Measurements from ENCODE around the gene UNKL.
A peak's percentile ranks its signal among the peaks of the same experiment; 100 is the strongest.

The UNKL gene

DNA sequence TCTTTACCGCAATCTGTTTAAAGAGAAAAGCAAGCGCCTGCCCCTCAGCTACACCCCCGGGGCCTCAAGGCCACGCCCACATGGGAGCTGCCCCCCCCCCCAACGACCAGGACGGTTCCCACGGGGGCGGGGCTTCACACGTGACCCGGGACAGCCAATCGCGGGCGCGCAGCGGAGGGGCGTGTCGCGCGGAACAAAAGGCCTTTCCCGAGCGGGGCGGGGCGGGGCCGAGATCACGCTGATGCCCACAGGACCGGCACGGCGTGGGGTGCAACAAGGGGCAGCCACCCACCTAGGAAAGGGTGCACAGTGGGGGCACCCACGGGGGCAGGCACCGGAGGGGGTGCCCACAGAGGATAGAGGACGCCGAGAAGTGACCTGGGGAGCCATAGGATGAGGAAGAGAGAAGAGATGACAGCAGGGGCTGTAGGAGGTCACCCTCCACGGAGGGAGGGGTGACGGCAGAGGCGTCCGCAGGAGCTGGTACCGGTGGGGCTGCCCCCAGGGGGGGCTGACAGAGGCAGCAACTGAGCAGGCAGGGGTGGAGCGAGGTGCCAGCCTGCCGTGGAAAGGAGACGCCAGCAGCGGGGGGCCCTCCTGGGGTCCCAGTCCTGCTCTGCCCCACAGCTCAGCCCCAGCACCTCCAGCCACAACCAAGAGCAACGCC is 6.2 kb downstream of the UNKL start:
- Histone ChIP-seq H3K27me3 (ENCODE audit: control insufficient read depth in 1 of 2, insufficient read depth in 2 of 2, low read length in 2 of 2) (no peaks in the 10 kb centered on the region), H3K9ac (ENCODE audit: low read length) (no peak overlapping the region), H3K27ac (ENCODE audit: low read depth, low read length) (peak overlapping the region; percentile 58), H3K36me3 (ENCODE audit: insufficient read depth, low read length) (peaks cover 9% of the 10 kb centered on the region), H3K4me1 (ENCODE audit: insufficient read depth, low read length) (peaks cover 6% of the 10 kb centered on the region), H3K9me3 (ENCODE audit: low read length) (no peaks in the 10 kb centered on the region), H3K4me3 (ENCODE audit: low read depth in 1 of 2, low read length in 2 of 2) (peak overlapping the region; percentile 32 to 56)

DNA sequence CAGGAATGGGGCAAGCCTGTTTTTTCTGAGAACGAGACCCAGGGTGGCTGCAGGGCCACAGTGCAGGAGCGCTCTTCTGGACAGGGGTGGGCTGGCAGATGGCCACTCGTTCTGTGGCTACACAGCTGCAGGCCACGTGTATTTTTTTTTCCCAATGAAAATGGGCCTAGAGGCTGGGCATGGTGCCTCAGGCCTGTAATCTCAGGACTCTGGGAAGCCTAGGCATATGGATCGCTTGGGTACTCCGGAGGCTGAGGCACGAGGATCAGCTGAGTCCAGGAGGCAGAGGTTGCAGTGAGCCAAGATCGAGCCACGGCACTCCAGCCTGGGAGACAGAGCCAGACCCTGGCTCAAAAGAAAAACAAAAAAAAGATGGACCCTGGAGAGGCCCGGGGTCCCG is 6.8 kb downstream of the UNKL start:
- Histone ChIP-seq H3K9ac (ENCODE audit: low read length) (no peak overlapping the region), H3K36me3 (ENCODE audit: insufficient read depth, low read length) (peaks cover 7% of the 10 kb centered on the region), H3K27me3 (ENCODE audit: control insufficient read depth in 1 of 2, insufficient read depth in 2 of 2, low read length in 2 of 2) (no peaks in the 10 kb centered on the region), H3K4me1 (ENCODE audit: insufficient read depth, low read length) (peaks cover 6% of the 10 kb centered on the region), H3K9me3 (ENCODE audit: low read length) (no peaks in the 10 kb centered on the region), H3K4me3 (ENCODE audit: low read depth in 1 of 2, low read length in 2 of 2) (peak overlapping the region in 1 of 2 donors; percentile 56), H3K27ac (ENCODE audit: low read depth, low read length) (peak overlapping the region; percentile 58)

DNA sequence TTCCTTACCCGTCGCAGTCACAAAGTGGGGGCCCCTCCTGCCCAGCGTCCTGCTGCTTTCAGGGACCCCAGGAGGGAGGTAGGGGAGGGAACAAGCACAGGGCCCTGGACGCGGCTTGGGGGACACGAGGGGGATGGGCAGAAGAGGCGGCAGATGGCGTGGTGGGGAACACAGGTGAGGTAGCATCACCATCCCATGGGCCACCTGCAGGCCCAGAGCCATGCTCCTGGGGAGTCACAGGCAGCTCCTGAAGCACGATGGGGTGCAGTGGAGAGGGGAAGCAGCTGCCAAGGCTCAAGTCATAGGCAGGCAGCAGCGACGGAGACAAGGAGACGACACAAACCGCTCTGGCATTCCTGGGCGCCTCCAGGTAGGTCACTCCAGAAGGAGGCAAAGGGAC is 10.8 kb downstream of the UNKL start:
- no peaks in the 10 kb centered on the region for H3K9me3 ChIP-seq (ENCODE audit: low read length)
- no peak overlapping the region for H3K9ac ChIP-seq (ENCODE audit: low read length)
- H3K27me3 ChIP-seq (ENCODE audit: control insufficient read depth in 1 of 2, insufficient read depth in 2 of 2, low read length in 2 of 2), result no peaks in the 10 kb centered on the region
- H3K4me1 ChIP-seq (ENCODE audit: insufficient read depth, low read length), result peaks cover 6% of the 10 kb centered on the region
- H3K36me3 ChIP-seq (ENCODE audit: insufficient read depth, low read length), result peaks cover 31% of the 10 kb centered on the region
- H3K27ac ChIP-seq (ENCODE audit: low read depth, low read length), result no peak overlapping the region
- H3K4me3 ChIP-seq (ENCODE audit: low read depth in 1 of 2, low read length in 2 of 2), result no peak overlapping the region

DNA sequence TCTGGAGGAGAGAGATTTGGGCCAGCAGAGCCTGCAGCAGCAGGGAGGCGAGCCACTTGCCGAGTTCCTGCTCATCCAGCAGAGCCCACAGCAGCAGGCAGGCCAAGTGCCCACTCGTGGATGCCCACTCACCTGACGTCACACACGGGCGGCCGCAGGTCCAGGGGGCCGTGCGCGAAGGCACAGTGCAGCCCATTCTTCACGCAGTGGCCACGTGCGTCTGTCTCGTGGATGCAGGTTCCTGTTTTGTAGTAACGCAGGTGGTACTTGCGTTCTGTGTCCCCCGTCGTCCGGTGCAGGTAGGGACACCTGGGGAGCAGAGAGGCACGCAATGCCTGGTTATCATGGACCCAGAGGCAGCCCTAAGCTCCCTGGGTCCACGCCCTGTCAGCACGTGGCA is 11.5 kb downstream of the UNKL start:
- no peak overlapping the region for H3K9ac ChIP-seq (ENCODE audit: low read length)
- H3K27me3 ChIP-seq (ENCODE audit: control insufficient read depth in 1 of 2, insufficient read depth in 2 of 2, low read length in 2 of 2), result no peaks in the 10 kb centered on the region
- no peak overlapping the region for H3K27ac ChIP-seq (ENCODE audit: low read depth, low read length)
- H3K9me3 ChIP-seq (ENCODE audit: low read length), result no peaks in the 10 kb centered on the region
- H3K36me3 ChIP-seq (ENCODE audit: insufficient read depth, low read length), result peaks cover 38% of the 10 kb centered on the region
- no peak overlapping the region for H3K4me3 ChIP-seq (ENCODE audit: low read depth in 1 of 2, low read length in 2 of 2)
- H3K4me1 ChIP-seq (ENCODE audit: insufficient read depth, low read length), result peaks cover 6% of the 10 kb centered on the region

DNA sequence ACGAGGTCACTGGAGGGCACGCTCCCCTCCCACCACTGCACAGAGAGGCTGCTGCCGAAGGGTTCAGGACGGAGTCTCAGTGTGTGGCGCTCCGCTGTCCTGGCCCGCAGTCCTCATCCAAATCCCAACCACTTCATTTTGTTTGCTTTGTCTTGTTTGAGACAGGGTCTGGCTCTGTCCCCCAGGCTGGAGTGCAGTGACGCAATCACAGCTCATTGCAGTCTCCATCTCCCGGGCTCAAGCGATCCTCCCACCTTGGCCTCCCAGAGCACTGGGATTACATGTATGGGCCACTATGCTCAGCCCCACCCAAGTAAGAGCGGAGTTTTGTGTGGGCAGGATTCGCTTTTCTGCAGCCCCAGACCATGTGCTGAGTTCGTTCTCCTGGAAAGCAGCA is 12.7 kb downstream of the UNKL start:
- no peaks in the 10 kb centered on the region for H3K27me3 ChIP-seq (ENCODE audit: control insufficient read depth in 1 of 2, insufficient read depth in 2 of 2, low read length in 2 of 2)
- no peak overlapping the region for H3K27ac ChIP-seq (ENCODE audit: low read depth, low read length)
- H3K9me3 ChIP-seq (ENCODE audit: low read length), result no peaks in the 10 kb centered on the region
- H3K36me3 ChIP-seq (ENCODE audit: insufficient read depth, low read length), result peaks cover 42% of the 10 kb centered on the region
- no peak overlapping the region for H3K4me3 ChIP-seq (ENCODE audit: low read depth in 1 of 2, low read length in 2 of 2)
- H3K9ac ChIP-seq (ENCODE audit: low read length), result no peak overlapping the region
- H3K4me1 ChIP-seq (ENCODE audit: insufficient read depth, low read length), result no peaks in the 10 kb centered on the region

DNA sequence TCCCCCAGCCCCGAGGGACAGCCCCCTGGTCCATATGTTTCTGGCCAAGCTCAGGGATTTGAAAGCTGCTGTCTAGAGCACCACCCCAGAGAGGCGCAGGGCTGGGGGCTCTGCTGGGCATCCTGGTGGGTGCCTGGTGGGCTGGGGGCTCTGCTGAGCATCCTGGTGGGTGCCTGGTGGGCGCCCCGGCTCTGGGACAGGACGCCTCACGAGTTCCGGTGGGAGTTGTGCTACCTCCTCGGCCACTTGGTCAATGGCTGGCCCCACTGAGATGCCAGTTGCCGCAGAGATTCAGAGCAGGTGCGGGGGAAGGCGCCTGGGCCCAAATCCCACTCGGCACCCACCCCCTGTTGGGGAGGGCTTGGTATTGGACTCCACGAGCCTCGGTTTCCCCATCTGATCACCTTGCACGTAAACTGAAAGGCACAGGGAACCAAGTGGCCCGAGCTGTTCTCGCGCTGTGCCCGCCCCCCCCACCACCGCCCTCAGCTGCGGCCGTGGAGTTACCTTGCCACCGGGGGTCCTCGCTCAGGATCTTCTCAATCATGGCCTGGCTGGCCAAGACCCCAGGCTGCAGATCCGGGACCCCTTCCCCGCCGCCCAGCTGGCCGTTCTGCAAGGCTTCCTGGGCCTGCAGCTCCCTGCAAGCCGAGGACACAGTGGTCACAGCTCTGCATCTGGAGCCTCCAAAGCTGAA is 13.3 kb downstream of the UNKL start:
- H3K36me3 ChIP-seq (ENCODE audit: insufficient read depth, low read length), result peaks cover 43% of the 10 kb centered on the region
- H3K9ac ChIP-seq (ENCODE audit: low read length), result no peak overlapping the region
- no peaks in the 10 kb centered on the region for H3K4me1 ChIP-seq (ENCODE audit: insufficient read depth, low read length)
- H3K27ac ChIP-seq (ENCODE audit: low read depth, low read length), result no peak overlapping the region
- no peaks in the 10 kb centered on the region for H3K27me3 ChIP-seq (ENCODE audit: control insufficient read depth in 1 of 2, insufficient read depth in 2 of 2, low read length in 2 of 2)
- no peak overlapping the region for H3K4me3 ChIP-seq (ENCODE audit: low read depth in 1 of 2, low read length in 2 of 2)
- no peaks in the 10 kb centered on the region for H3K9me3 ChIP-seq (ENCODE audit: low read length)

DNA sequence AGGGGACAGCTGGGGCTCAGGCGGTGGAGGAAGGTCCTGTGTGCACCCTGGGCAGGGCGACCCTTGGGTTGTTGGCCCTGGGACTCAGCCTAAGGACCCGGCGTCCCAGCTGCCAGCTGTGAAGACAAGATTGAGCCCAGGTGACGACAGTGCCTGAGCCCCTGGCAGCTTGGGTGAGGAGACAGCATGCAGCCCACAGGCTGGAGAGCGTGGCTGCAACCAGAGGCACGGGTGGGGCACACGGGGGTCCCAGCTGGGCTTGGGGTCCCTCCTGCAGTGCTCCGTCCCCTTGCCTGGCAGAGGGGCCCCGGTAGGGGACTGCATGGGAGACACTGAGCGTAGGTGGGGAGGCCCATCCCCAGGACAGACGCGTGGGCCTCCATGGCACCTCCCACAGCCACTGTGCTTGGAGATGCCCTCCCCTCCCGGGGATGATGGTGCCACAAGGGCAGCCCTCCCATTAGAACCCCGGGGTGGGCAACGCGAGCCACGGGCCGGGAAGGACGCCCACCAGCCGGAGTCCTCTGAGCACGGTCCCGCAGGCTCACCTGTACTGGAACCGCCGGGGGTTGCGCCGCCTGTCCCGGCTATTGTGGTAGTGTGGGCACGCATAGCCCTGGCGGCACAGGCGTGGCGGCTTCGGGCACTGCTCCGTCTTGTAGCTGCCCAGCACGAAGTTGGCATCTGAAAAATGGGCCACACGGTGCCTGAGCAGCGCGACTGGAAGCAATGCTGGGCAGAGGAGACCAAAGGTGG is 15.5 kb downstream of the UNKL start:
- H3K36me3 ChIP-seq (ENCODE audit: insufficient read depth, low read length), result peaks cover 57% of the 10 kb centered on the region
- H3K9ac ChIP-seq (ENCODE audit: low read length), result no peak overlapping the region
- no peaks in the 10 kb centered on the region for H3K4me1 ChIP-seq (ENCODE audit: insufficient read depth, low read length)
- no peak overlapping the region for H3K4me3 ChIP-seq (ENCODE audit: low read depth in 1 of 2, low read length in 2 of 2)
- no peaks in the 10 kb centered on the region for H3K27me3 ChIP-seq (ENCODE audit: control insufficient read depth in 1 of 2, insufficient read depth in 2 of 2, low read length in 2 of 2)
- no peak overlapping the region for H3K27ac ChIP-seq (ENCODE audit: low read depth, low read length)
- H3K9me3 ChIP-seq (ENCODE audit: low read length), result no peaks in the 10 kb centered on the region

DNA sequence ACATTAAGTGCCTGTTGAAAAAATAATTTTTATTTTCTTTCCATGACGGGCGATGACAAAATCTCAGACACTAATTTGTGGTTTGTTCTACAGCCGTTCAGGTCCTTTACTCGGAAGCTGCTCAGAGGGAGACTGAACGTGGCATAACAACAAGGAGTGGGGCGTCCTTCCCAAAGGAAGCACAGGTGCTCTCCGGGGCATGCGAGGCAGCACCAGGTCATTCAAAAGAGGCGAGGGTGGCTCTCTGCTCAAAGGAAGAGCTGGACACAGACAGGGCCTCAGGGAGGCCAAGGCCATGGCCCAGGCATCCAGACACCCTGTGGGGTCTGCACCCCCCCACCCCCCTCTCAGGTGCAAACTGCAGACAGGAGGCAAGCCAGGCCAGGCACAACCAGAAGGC is 16.2 kb downstream of the UNKL start:
- peaks cover 63% of the 10 kb centered on the region for H3K36me3 ChIP-seq (ENCODE audit: insufficient read depth, low read length)
- H3K4me1 ChIP-seq (ENCODE audit: insufficient read depth, low read length), result no peaks in the 10 kb centered on the region
- no peaks in the 10 kb centered on the region for H3K9me3 ChIP-seq (ENCODE audit: low read length)
- H3K9ac ChIP-seq (ENCODE audit: low read length), result no peak overlapping the region
- H3K27me3 ChIP-seq (ENCODE audit: control insufficient read depth in 1 of 2, insufficient read depth in 2 of 2, low read length in 2 of 2), result no peaks in the 10 kb centered on the region
- no peak overlapping the region for H3K27ac ChIP-seq (ENCODE audit: low read depth, low read length)
- H3K4me3 ChIP-seq (ENCODE audit: low read depth in 1 of 2, low read length in 2 of 2), result no peak overlapping the region

DNA sequence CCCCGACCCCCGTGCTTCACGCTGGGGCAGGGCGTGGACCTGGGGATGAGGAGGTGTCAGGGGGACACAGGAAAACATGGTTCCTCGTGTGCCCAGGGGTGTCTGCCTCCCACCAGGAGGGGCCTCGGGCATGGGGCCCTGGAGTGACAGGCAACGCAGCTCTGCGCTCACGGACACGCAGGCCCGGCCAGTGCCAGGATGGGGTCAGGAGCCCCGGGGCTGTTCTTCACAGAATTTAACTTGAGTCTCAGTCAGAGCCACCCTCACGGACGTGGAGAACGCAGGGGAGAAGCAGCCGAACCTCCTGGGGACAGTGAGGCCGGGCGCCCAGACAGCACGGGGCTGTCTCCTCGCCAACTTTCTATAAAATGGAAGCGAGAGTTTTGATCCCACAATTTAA is 16.7 kb downstream of the UNKL start:
- Histone ChIP-seq H3K4me1 (ENCODE audit: insufficient read depth, low read length) (no peaks in the 10 kb centered on the region), H3K27me3 (ENCODE audit: control insufficient read depth in 1 of 2, insufficient read depth in 2 of 2, low read length in 2 of 2) (no peaks in the 10 kb centered on the region), H3K36me3 (ENCODE audit: insufficient read depth, low read length) (peaks cover 69% of the 10 kb centered on the region), H3K27ac (ENCODE audit: low read depth, low read length) (no peak overlapping the region), H3K9me3 (ENCODE audit: low read length) (no peaks in the 10 kb centered on the region), H3K4me3 (ENCODE audit: low read depth in 1 of 2, low read length in 2 of 2) (no peak overlapping the region), H3K9ac (ENCODE audit: low read length) (no peak overlapping the region)

DNA sequence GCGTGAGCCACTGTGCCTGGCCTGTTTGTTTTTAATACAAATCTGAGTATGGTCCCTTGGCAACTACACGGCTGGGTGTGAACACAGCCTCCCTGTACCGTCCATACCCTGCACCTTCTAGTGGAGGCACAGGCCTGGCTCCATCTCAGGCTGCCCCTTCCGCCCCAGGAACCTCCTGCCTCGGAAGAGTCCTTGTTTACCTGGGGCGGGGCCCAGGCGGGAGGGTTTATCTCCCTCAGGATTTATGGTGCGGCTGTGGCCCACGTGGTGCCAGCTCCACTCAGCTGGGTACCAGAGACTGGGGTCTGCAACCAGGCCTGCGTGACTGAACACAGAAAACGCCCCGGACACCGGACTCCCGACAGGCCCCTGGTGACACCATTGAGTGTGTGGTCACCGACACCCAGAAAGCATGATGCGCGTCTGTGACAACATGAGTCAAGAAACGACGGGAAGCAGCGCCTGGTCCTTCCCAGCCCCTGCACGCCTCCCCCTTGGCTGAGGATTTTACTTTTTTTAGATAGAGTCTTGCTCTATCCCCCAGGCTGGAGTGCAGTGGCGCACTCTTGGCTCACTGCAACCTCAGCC is 19.0 kb downstream of the UNKL start:
- no peaks in the 10 kb centered on the region for H3K4me1 ChIP-seq (ENCODE audit: insufficient read depth, low read length)
- no peak overlapping the region for H3K9ac ChIP-seq (ENCODE audit: low read length)
- H3K4me3 ChIP-seq (ENCODE audit: low read depth in 1 of 2, low read length in 2 of 2), result no peak overlapping the region
- peaks cover 66% of the 10 kb centered on the region for H3K36me3 ChIP-seq (ENCODE audit: insufficient read depth, low read length)
- H3K27ac ChIP-seq (ENCODE audit: low read depth, low read length), result no peak overlapping the region
- no peaks in the 10 kb centered on the region for H3K27me3 ChIP-seq (ENCODE audit: control insufficient read depth in 1 of 2, insufficient read depth in 2 of 2, low read length in 2 of 2)
- H3K9me3 ChIP-seq (ENCODE audit: low read length), result no peaks in the 10 kb centered on the region

DNA sequence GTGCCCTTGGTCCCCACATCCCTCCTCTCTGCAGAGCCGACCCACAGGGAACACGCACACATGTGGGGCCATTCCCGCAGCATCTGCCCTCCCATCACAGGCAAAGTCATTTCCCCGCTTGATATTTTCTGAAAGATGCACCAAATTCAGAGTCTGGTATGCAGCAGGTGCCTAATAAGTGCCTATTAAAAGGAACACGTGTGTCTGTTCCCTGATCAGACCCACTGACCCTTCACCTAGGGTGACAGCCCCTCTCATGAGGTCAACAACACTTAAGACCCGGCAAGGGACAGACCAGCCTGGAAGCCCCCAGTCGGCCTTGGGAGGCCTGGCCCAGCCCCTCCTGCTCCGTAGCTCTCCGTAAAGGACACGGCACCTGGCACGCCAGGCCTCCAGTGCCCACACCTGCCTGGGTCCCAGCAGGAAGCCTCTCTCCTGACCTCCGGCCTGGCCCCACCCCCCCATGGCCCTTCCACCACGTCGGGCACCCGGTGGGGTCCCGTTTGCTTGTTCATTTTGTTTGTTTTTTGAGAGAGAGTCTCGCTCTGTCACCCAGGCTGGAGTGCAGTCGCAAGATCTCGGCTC is 20.0 kb downstream of the UNKL start:
- H3K9ac ChIP-seq (ENCODE audit: low read length), result no peak overlapping the region
- no peaks in the 10 kb centered on the region for H3K27me3 ChIP-seq (ENCODE audit: control insufficient read depth in 1 of 2, insufficient read depth in 2 of 2, low read length in 2 of 2)
- H3K9me3 ChIP-seq (ENCODE audit: low read length), result no peaks in the 10 kb centered on the region
- H3K36me3 ChIP-seq (ENCODE audit: insufficient read depth, low read length), result peaks cover 64% of the 10 kb centered on the region
- H3K4me3 ChIP-seq (ENCODE audit: low read depth in 1 of 2, low read length in 2 of 2), result no peak overlapping the region
- no peak overlapping the region for H3K27ac ChIP-seq (ENCODE audit: low read depth, low read length)
- no peaks in the 10 kb centered on the region for H3K4me1 ChIP-seq (ENCODE audit: insufficient read depth, low read length)
